LNCAP (cell line): ENCODE data around the gene DNAJC4.

ENCODE experiments used
- TF ChIP-seq, protein P1 (sequence below): fragments of 450-650 bp; IDR thresholded peaks from 2 replicates; pipeline ENCODE4 v1.5.1; 2017; ENCODE audit warnings: mild to moderate bottlenecking

The DNAJC4 gene

DNA sequence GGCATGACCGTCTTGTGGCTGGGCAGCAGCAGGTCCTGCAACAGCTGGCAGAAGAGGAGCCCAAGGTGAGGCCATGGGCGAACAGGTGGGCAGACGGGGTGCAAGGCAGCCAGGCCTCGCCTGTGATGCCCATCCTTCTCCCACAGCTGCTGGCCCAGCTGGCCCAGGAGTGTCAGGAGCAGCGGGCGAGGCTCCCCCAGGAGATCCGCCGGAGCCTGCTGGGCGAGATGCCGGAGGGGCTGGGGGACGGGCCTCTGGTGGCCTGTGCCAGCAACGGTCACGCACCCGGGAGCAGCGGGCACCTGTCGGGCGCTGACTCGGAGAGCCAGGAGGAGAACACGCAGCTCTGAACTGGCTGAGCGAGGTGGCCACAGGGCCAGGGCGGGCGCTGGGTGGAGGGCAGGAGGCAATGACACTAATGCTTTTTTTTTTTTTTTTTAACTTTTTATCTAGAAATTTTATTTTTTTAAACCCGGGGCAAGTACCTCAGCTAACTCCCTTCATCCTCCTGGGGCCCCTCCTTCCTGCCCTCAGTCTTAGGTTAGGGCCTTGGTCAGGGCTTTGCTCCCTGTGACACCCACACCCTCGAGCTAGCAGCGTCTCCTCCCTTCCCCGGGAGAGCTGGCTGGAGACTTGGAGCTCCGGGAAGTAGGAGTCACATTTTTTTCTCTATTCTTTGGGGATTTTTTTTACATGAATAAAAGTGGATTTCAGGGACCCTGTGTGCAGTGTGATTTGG, 37.0 kb downstream of the DNAJC4 start:
- TF ChIP-seq, protein P1, sequence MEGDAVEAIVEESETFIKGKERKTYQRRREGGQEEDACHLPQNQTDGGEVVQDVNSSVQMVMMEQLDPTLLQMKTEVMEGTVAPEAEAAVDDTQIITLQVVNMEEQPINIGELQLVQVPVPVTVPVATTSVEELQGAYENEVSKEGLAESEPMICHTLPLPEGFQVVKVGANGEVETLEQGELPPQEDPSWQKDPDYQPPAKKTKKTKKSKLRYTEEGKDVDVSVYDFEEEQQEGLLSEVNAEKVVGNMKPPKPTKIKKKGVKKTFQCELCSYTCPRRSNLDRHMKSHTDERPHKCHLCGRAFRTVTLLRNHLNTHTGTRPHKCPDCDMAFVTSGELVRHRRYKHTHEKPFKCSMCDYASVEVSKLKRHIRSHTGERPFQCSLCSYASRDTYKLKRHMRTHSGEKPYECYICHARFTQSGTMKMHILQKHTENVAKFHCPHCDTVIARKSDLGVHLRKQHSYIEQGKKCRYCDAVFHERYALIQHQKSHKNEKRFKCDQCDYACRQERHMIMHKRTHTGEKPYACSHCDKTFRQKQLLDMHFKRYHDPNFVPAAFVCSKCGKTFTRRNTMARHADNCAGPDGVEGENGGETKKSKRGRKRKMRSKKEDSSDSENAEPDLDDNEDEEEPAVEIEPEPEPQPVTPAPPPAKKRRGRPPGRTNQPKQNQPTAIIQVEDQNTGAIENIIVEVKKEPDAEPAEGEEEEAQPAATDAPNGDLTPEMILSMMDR, result no peak

DNA sequence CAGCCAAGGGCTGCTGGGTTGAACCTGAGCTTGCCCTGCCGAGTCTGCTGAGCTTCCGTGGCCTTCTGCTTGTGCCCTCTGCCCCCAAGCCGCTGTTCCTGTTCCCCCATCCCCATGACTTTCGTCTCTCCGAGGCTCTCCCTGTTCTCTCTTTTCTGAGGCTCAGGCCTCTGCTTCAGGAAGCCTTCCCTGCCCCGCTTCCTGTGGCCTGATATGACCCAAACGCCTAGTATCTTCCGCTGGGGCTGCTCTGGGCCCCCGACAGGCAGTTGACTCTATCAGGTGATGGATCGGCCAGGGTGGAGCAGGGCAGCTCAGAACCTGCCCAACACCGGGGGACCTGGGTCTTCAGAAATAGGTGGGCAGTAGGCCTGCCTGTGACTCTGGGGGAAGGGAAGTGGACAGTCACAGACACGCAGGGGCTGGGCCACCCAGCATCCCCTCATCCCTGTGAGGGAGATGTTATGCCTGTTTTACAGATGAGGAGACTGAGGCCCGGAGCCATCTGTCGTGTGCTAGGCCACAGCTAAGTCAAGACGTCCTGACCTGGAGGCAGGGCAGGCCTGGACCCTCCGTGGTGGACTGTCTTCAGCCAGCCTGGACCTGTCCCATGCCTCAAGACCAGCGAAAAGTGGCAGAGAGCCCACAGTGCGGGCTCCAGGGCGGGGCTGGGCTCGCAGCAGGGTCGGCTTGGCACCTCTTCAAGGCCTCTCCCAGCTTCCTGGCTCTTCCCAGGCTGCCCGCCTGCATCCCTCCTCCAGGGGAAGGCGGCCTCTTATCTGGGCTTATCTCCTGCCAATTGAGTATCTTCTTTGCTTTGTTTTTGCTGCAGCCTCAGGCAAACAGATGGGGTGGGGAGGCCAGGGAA, 37.9 kb downstream of the DNAJC4 start:
- TF ChIP-seq, protein P1, result no peak

DNA sequence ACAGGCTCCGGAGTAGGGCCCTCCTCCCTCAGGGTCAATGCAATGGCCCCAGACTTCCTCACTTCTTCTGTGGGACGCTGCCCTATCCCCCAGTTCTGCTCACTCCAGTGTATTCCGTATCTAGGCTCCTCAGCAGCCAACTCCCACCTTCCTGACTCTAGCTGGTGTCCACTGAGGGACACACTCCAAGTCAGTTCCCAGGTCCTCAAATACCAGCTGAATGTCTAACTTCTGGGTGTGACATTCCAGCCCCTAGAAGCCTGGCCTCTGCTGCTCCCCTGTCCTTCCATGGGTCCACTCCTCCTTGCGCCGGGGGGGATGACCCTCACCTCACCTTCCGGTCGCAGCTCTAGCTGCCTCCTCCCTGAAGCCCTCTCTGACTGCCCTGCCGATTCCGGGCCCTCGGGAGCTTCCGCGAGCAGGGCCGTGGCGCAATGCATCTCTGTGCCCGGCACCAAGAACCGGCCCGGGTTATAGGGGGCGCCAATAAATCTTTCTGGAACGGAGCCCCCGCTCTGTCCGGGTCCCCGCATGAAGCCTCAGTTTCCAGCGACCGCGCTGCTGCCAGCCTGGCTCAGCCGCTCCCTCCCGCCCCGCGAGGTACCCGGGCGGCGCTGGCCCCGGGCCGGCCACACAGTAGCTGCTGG, 38.7 kb downstream of the DNAJC4 start:
- TF ChIP-seq, protein P1, result no peak

DNA sequence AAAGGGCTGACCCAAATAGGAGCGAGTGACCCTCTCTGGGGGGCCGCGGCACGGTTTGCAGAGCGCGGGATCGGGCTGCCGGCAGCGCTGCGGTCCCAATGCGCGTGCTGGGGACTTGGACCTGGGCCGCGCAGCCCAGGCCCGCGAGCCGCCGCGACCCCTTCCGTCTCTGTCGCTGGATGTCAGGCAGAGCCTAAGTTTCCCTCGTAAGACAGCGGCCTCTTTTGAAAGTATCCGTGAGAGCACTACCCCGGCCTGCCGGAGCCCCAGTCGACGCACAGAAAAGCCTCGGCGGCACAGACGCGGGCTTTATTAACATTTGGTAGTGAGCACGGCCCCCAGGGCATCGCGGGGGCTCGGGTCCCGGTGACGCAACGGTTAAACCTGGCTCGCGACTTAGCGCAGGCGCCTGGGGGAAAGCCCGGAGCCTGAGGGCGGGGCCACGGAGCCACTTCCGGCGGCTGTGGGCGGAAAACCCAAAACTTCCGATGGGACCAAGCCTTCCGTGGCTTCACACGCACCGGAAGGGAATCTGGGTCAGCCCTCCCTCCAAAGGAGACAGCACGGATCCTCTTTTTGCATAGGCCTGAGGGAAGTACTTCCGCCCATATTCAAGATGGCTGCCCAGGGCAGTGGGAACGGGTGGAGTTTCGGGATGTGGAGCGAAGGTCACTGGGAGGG, 39.3 kb downstream of the DNAJC4 start:
- TF ChIP-seq, protein P1, result no peak

DNA sequence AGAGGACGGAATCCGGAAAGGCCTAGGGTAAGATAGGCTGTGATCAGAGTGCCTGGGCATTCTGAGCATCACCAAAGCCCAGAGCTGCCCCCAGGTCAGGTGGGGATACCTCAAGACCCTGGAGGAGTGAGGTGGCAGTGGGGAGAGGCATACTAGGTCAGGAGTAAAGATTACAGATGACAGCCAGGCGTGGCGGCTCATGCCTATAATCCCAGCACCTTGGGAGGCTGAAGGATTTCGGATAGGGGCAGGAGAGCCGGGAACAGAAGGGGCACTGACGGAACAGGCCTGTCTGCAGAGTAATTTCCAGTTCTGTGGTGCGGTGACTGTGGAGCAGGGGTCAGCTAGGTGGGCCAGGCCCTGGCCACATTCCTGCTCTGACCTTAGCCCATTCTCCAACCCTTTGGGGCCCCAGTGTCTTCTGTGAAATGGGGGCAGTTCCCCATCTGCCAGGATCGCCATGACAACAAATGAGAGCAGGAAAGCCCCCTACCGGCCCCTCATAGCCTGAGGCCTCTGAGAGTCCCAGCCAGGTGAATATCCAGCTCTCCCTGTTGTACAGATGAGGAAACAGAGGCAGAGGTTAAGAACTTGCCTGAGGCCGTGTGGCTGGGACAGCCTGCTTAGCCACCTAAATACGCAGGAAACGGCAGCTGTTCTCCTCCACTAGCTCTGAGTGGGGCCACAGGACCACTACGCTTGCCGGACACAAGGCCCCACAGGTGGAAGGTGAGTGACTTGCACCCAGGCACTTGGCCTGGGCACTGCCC, 44.9 kb downstream of the DNAJC4 start:
- TF ChIP-seq, protein P1, result no peak

DNA sequence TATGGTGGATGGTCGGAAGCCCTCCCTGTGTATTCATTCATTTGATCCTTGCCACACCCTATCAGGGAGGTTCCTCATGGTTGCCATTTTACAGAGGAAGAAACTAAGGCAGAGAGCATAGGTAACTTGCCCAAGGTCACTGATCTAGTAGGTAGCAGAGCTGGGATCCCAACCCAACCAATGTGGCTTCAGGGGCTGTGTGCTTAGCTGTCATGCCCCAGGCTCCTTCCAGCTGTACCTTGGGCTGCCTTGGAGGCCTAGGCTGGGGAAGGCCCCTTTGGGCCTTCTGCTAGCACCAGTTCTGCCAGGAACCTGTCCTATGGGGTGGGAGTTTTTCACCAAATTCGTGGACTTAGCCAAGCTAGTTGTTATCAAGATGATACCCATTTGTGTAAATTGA, 45.5 kb downstream of the DNAJC4 start:
- TF ChIP-seq, protein P1, result no peak
